ENCODE data around the gene MED22. TPM values are rescaled to one million over a fixed set of nuclear protein-coding genes. Genes with fewer than 3 reads are reported as not detected.
"Not testable (repeated sequence)": the region's sequence is repeated elsewhere in the genome, so short reads cannot be mapped to it uniquely, and the experiment has no call there.

The MED22 gene
- total and polyA plus RNA-seq, 5 donors from 2014 or later, result 7.3 to 29.3 (median 12.0) TPM

DNA sequence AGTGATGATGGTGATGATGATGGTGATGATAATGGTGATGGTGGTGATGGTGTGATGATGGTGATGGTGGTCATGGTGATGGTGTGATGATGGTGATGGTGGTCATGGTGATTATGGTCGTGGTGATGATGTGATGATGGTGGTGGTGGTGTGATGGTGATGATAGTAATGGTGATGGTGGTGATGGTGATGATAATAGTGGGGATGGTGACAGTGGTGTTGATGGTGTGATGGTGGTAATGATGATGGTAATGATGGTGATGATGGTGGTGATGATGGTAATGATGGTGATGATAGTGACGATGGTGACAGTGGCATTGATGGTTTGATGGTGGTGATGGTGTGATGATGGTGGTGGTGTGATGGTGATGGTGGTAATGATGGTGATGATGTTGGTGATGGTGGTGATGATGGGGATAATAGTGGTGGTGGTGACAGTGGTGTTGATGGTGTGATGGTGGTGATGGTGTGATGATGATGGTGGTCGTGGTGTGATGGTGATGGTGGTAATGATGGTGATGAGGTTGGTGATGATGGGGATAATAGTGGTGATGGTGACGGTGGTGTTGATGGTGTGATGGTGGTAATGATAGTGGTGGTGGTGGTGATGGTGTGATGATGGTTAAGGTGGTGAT, 34.7 kb upstream of the MED22 start:
- Histone ChIP-seq H3K4me1 (ENCODE audit: control insufficient read depth, insufficient read depth, low read length, poor library complexity, severe bottlenecking) (no peaks in the 10 kb centered on the region), H3K27ac (ENCODE audit: insufficient read depth, low read length, poor library complexity, severe bottlenecking) (no peak overlapping the region), H3K36me3 (ENCODE audit: control insufficient read depth, insufficient read depth, low read length) (no peaks in the 10 kb centered on the region), H3K27me3 (ENCODE audit: control insufficient read depth, insufficient read depth, low read length) (no peaks in the 10 kb centered on the region), H3K9me3 (ENCODE audit: control insufficient read depth in 2 of 2, low read length in 2 of 2) (no peaks in the 10 kb centered on the region), H3K4me3 (ENCODE audit: low read depth, low read length) (no peak overlapping the region)
- Mint-ChIP-seq H3K4me3 (no peak overlapping the region), H3K27me3 (no peaks in the 10 kb centered on the region), H3K4me1 (peaks cover 0 to 2% (median 0%) of the 10 kb centered on the region in 4 donors), H3K36me3 (no peaks in the 10 kb centered on the region), H3K27ac (no peak overlapping the region), H3K9me3 (no peaks in the 10 kb centered on the region)
- ATAC-seq (ENCODE audit: low read depth in 2 of 2) (no peak), DNase-seq (no peak)

DNA sequence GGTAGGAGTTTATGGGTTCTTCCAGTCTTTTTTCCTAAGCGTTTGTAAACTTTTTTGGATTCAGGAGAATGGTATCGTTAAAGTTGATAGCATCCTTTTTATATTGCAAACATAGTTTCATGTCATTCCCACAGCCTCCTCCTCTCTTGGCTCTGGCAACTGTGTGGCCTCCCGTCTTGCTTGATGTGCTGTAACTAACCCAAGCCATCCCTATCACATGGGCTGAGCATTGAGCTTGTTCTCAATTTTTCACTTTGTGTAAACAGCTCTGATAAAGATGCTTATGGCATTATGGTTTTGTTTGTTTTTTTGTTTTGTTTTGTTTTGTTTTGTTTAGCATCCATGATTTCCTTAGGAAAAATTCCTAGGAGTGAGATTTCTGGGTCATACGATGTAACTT, 32.8 kb upstream of the MED22 start:
- Mint-ChIP-seq H3K36me3 (no peaks in the 10 kb centered on the region), H3K27me3 (no peaks in the 10 kb centered on the region), H3K9me3 (no peaks in the 10 kb centered on the region), H3K4me3 (peak overlapping the region in 1 of 4 donors; percentile 21), H3K4me1 (peaks cover 0 to 8% (median 2%) of the 10 kb centered on the region in 4 donors), H3K27ac (no peak overlapping the region)
- DNase-seq, result no peak
- Histone ChIP-seq H3K4me1 (ENCODE audit: control insufficient read depth, insufficient read depth, low read length, poor library complexity, severe bottlenecking) (peaks cover 10% of the 10 kb centered on the region), H3K4me3 (ENCODE audit: low read depth, low read length) (no peak overlapping the region), H3K36me3 (ENCODE audit: control insufficient read depth, insufficient read depth, low read length) (no peaks in the 10 kb centered on the region), H3K27me3 (ENCODE audit: control insufficient read depth, insufficient read depth, low read length) (no peaks in the 10 kb centered on the region), H3K27ac (ENCODE audit: insufficient read depth, low read length, poor library complexity, severe bottlenecking) (no peak overlapping the region), H3K9me3 (ENCODE audit: control insufficient read depth in 2 of 2, low read length in 2 of 2) (no peaks in the 10 kb centered on the region)
- ATAC-seq (ENCODE audit: low read depth in 2 of 2), result no peak

DNA sequence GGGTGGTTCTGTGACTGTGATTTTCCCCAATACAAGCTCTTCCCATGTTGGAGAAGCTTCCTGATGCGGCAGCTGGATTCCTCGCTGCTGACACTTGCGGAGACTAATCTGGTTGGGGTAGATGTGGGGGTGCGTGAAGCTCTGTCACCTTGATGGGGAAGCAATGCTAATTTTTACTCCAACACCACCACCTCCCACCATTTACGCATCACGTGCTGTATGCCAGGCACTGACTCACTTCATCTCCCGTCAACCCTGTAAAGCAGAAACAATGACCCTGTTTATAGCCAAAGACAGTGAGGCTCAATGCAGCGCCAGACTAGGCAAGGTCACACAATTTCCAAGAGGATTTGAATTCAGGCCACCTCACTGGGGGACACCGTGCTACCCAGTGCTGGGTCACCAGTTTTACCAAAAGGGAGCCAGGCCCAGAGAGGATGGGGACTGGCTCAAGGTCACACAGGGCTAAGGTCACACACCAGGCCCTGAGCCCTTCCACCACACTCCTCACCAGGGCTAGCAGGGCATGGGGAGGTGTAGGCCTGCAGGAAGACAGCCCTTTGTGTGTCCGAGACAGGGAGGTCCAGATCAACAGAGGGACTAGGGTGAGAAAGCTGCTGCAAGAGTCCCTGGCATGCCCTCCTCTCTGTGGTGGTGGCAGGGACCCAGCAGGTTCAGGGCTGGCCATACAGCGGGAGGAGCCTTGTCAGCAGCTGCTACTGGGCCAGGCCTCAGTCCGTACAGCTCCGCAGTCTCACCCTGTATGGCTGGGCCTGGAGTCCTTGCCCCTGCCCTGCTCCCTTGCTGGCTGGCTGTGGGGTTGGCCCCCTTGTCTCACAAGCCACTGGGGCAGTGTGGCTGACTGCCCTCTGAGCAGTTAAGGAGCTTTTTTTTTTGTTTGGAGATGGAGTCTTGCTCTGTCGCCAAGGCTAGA, 31.5 kb upstream of the MED22 start:
- peaks cover 0 to 1% (median 0%) of the 10 kb centered on the region in 7 donors for H3K9me3 Mint-ChIP-seq
- Histone ChIP-seq H3K4me3 (ENCODE audit: low read depth, low read length) (no peak overlapping the region), H3K4me1 (ENCODE audit: control insufficient read depth, insufficient read depth, low read length, poor library complexity, severe bottlenecking) (peaks cover 20% of the 10 kb centered on the region), H3K9me3 (ENCODE audit: control insufficient read depth in 2 of 2, low read length in 2 of 2) (no peaks in the 10 kb centered on the region), H3K27ac (ENCODE audit: insufficient read depth, low read length, poor library complexity, severe bottlenecking) (no peak overlapping the region), H3K36me3 (ENCODE audit: control insufficient read depth, insufficient read depth, low read length) (no peaks in the 10 kb centered on the region), H3K27me3 (ENCODE audit: control insufficient read depth, insufficient read depth, low read length) (no peaks in the 10 kb centered on the region)
- peaks cover 2 to 15% (median 9%) of the 10 kb centered on the region in 4 donors for H3K4me1 Mint-ChIP-seq
- no peaks in the 10 kb centered on the region for H3K27me3 Mint-ChIP-seq
- no peak overlapping the region for H3K27ac Mint-ChIP-seq
- ATAC-seq (ENCODE audit: low read depth in 2 of 2) (no peak), DNase-seq (no peak)
- H3K4me3 Mint-ChIP-seq, result no peak overlapping the region
- H3K36me3 Mint-ChIP-seq, result peaks cover 3% of the 10 kb centered on the region

DNA sequence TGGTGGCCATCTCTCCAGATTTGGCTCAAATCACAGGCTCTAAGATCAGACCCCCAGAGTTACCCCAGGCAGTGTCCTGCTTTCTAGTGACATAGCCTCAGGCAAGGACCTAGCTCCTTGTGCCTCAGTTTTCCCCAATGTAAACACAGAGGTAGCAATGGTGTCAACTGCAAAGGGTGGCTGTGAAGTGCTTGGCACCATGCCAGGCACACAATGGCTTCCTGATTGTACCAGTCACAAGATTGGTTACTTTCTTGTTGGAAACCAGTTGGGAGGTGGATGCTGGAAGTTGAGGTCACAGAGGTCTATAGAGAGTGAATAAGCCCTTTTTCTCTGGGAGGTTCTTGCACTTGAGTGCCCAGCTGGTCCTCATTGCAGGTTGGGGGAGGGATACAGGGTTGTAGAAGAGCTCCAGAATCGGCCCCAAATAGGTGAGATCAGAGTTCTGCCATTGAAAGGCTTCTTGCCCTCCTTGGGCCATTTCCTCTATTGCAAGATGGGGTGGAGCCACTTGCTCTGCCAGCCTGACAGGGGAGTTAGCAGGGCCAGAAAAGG, 30.6 kb upstream of the MED22 start:
- Mint-ChIP-seq H3K4me3 (peak overlapping the region; percentile 5 to 88 (median 38)), H3K4me1 (peaks cover 5 to 23% (median 9%) of the 10 kb centered on the region in 4 donors), H3K27ac (peak overlapping the region in 1 of 3 donors; percentile 47), H3K36me3 (peaks cover 3% of the 10 kb centered on the region), H3K27me3 (no peaks in the 10 kb centered on the region), H3K9me3 (peaks cover 0 to 2% (median 0%) of the 10 kb centered on the region in 7 donors)
- Histone ChIP-seq H3K27me3 (ENCODE audit: control insufficient read depth, insufficient read depth, low read length) (no peaks in the 10 kb centered on the region), H3K36me3 (ENCODE audit: control insufficient read depth, insufficient read depth, low read length) (no peaks in the 10 kb centered on the region), H3K4me1 (ENCODE audit: control insufficient read depth, insufficient read depth, low read length, poor library complexity, severe bottlenecking) (peaks cover 29% of the 10 kb centered on the region), H3K9me3 (ENCODE audit: control insufficient read depth in 2 of 2, low read length in 2 of 2) (no peaks in the 10 kb centered on the region), H3K27ac (ENCODE audit: insufficient read depth, low read length, poor library complexity, severe bottlenecking) (no peak overlapping the region), H3K4me3 (ENCODE audit: low read depth, low read length) (no peak overlapping the region)
- DNase-seq, result no peak
- ATAC-seq (ENCODE audit: low read depth in 2 of 2), result no peak

DNA sequence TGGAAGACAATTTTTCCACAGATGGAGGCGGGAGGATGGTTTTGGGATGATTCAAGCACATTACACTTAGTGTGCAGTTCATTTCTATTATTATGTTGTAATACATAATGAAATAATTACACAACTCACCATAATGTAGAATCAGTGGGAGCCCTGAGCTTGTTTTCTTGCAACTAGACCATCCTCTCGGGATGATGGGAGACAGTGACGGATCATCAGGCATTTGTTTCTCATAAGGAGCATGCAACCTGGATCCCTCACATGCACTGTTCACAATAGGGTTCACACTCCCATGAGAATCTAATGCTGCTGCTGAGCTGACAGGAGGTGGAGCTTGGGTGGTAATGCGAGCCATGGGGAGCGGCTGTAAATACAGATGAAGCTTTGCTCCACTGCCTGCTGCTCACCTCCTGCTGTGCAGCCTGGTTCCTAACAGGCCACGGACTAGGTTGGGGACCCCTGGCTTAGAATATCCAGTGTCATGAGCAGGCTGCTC, 29.8 kb upstream of the MED22 start:
- H3K9me3 Mint-ChIP-seq, result peaks cover 0 to 2% (median 0%) of the 10 kb centered on the region in 7 donors
- H3K4me3 Mint-ChIP-seq, result peak overlapping the region in 3 of 4 donors; percentile 52 to 88 (median 83)
- H3K36me3 Mint-ChIP-seq, result peaks cover 3% of the 10 kb centered on the region
- Histone ChIP-seq H3K9me3 (ENCODE audit: control insufficient read depth in 2 of 2, low read length in 2 of 2) (no peaks in the 10 kb centered on the region), H3K27ac (ENCODE audit: insufficient read depth, low read length, poor library complexity, severe bottlenecking) (no peak overlapping the region), H3K36me3 (ENCODE audit: control insufficient read depth, insufficient read depth, low read length) (peaks cover 3% of the 10 kb centered on the region), H3K4me3 (ENCODE audit: low read depth, low read length) (no peak overlapping the region), H3K4me1 (ENCODE audit: control insufficient read depth, insufficient read depth, low read length, poor library complexity, severe bottlenecking) (peaks cover 36% of the 10 kb centered on the region), H3K27me3 (ENCODE audit: control insufficient read depth, insufficient read depth, low read length) (no peaks in the 10 kb centered on the region)
- H3K27me3 Mint-ChIP-seq, result no peaks in the 10 kb centered on the region
- peak overlapping the region in 1 of 3 donors; percentile 14 for H3K27ac Mint-ChIP-seq
- peaks cover 6 to 30% (median 10%) of the 10 kb centered on the region in 4 donors for H3K4me1 Mint-ChIP-seq
- ATAC-seq (ENCODE audit: low read depth in 2 of 2) (no peak), DNase-seq (no peak)

DNA sequence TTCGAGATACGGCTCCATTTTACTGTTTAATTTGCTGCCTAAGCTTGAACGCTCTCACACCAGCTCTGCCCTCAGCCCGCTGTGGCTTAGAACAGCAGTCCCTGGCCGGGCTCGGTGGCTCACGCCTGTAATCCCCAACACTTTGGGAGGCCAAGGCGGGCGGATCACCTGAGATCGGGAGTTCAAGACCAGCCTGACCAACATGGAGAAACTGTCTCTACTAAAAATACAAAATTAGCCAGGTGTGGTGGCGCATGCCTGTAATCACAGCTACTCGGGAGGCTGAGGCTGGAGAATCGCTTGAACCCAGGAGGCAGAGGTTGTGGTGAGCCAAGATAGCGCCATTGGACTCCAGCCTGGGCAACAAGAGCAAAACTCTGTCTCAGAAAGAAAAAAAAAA, 29.3 kb upstream of the MED22 start:
- H3K27me3 Mint-ChIP-seq; H3K27me3 ChIP-seq (ENCODE audit: control insufficient read depth, insufficient read depth, low read length); H3K9me3 Mint-ChIP-seq; H3K36me3 Mint-ChIP-seq; H3K4me3 ChIP-seq (ENCODE audit: low read depth, low read length); ATAC-seq (ENCODE audit: low read depth in 2 of 2); H3K27ac ChIP-seq (ENCODE audit: insufficient read depth, low read length, poor library complexity, severe bottlenecking); H3K27ac Mint-ChIP-seq; H3K36me3 ChIP-seq (ENCODE audit: control insufficient read depth, insufficient read depth, low read length); DNase-seq; H3K9me3 ChIP-seq (ENCODE audit: control insufficient read depth in 2 of 2, low read length in 2 of 2): not testable (repeated sequence)
- H3K4me1 ChIP-seq (ENCODE audit: control insufficient read depth, insufficient read depth, low read length, poor library complexity, severe bottlenecking), result peaks cover 41% of the 10 kb centered on the region
- Mint-ChIP-seq H3K4me1 (peaks cover 6 to 35% (median 15%) of the 10 kb centered on the region in 4 donors), H3K4me3 (peak overlapping the region; percentile 76 to 88 (median 84))

DNA sequence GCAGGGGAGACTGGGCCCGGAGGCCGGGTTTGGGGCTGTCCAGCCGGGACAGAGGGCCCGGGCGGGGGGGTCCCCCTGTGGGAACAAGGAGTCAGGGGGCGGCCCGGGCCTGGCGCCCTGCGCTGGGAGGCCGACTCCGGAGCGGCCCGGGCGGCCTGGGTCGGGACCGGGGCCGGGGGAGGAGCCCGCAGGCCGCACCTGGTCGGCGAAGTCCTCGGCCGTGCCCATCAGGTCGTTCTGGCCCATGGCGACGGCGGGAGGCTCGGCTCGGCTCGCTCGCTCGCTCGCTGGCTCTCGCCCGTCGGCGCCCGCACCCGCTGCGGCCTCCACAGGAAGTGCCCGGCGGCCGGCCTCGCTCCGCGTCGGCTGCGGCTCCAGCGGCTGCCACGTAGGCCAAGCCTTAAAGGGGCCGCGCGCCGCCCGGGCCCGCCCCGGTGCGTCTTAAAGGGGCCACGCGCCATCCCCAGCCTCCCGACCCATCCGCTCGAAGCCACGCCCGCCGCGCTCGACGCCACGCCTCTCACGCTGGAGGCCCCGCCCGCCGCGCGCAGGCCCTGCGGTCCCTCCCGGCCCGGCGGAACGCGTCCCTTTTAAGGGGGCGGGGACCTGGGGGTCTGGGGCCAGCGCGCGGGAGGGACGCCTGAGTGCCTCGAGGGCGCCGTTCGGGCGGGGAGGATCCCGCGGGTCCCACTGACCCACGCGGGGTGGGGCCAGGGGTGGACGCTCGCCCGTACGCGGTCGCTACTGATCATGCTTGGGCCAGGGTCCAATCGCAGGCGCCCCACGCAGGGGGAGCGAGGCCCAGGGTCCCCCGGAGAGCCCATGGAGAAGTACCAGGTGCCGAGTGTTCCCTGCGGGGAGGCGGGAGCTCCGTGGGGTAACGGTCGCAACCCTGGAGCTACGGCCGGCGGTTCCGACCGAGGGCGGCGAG, 28.1 kb upstream of the MED22 start, which contains the start of the genes STKLD1 and SURF4:
STKLD1 (plus strand) TSS at position 643 of the 931 bp plus-strand sequence; CDS start at position 751, 108 bp downstream.
SURF4 (minus strand) TSS at position 337 of the 931 bp plus-strand sequence; CDS start at position 246, 91 bp downstream.
- H3K36me3 Mint-ChIP-seq, result peaks cover 3% of the 10 kb centered on the region
- peak within 1 kb of the TSS; percentile 95 for H3K27ac ChIP-seq (ENCODE audit: insufficient read depth, low read length, poor library complexity, severe bottlenecking)
- H3K4me1 Mint-ChIP-seq, result peaks cover 6 to 48% (median 27%) of the 10 kb centered on the region in 4 donors
- H3K27me3 ChIP-seq (ENCODE audit: control insufficient read depth, insufficient read depth, low read length), result no peaks in the 10 kb centered on the region
- peak; percentile 89 to 96 (median 92) for DNase-seq
- peak; percentile 87 to 90 for ATAC-seq (ENCODE audit: low read depth in 2 of 2)
- H3K4me3 ChIP-seq (ENCODE audit: low read depth, low read length), result peak within 1 kb of the TSS; percentile 91
- peak within 1 kb of the TSS; percentile 93 to 96 (median 95) for H3K27ac Mint-ChIP-seq
- peaks cover 0 to 2% (median 0%) of the 10 kb centered on the region in 7 donors for H3K9me3 Mint-ChIP-seq
- peak within 1 kb of the TSS; percentile 93 to 100 (median 97) for H3K4me3 Mint-ChIP-seq
- H3K36me3 ChIP-seq (ENCODE audit: control insufficient read depth, insufficient read depth, low read length), result peaks cover 4% of the 10 kb centered on the region
- H3K9me3 ChIP-seq (ENCODE audit: control insufficient read depth in 2 of 2, low read length in 2 of 2), result no peaks in the 10 kb centered on the region
- H3K27me3 Mint-ChIP-seq, result no peaks in the 10 kb centered on the region
- peaks cover 54% of the 10 kb centered on the region for H3K4me1 ChIP-seq (ENCODE audit: control insufficient read depth, insufficient read depth, low read length, poor library complexity, severe bottlenecking)

Data from CD4-positive, CD25-positive, alpha-beta regulatory T cell (primary cell).